PC-3 (cell line): ENCODE results near the gene ATE1. TPM values are rescaled to one million over a fixed set of nuclear protein-coding genes. Genes with fewer than 3 reads are reported as not detected.

Experiments used
- ATAC-seq: fragments of 200-7000 bp; cut with Tn5 transposase; 2 replicates; pipeline ENCODE4 v1.9.1; 2020; ENCODE audit warnings: mild to moderate bottlenecking, moderate library complexity
- BruUV-seq: library from RNA; stranded (reverse); fragments of 400-500 nt; replicated peaks from 2 replicates; lab custom pipeline; 2021; lab: Mats Ljungman, UMichigan
- CTCF ChIA-PET: fragments of 300-600 bp; sonication (Branson Sonifier 250); formaldehyde crosslinking; loops from one replicate; lab custom pipeline; 2022; ENCODE audit warnings: antibody characterized with exemption; lab: Charles Lee
- POLR2A ChIA-PET: fragments of 300-600 bp; sonication (Branson Sonifier 250); formaldehyde crosslinking; loops from one replicate; lab custom pipeline; 2022; ENCODE audit warnings: antibody characterized with exemption; ENCODE audit not compliant: unreplicated experiment; lab: Charles Lee
- DNase-seq: peaks from one replicate; pipeline ENCODE4 v3.0.0-alpha.2; 2015
- H2AFZ ChIP-seq: fragments of 300-600 bp; sonication (generic); 2 replicates; pipeline ENCODE4 v1.6.0; 2016; ENCODE audit warnings: antibody characterized with exemption, low read length
- H3F3A ChIP-seq: fragments of 300-600 bp; sonication (generic); one replicate; pipeline ENCODE4 v1.6.0; 2017; ENCODE audit warnings: antibody characterized with exemption, low read length, control low read depth, mild to moderate bottlenecking; ENCODE audit not compliant: unreplicated experiment
- H3K27ac ChIP-seq: fragments of 300-600 bp; sonication (generic); 2 replicates; pipeline ENCODE4 v1.5.1; 2016; ENCODE audit warnings: mild to moderate bottlenecking, low read length
- H3K27me3 ChIP-seq: fragments of 300-600 bp; sonication (generic); 2 replicates; pipeline ENCODE4 v1.6.1; 2016; ENCODE audit warnings: low read length, mixed read lengths
- H3K36me3 ChIP-seq: fragments of 300-600 bp; sonication (generic); 2 replicates; pipeline ENCODE4 v1.6.1; 2016; ENCODE audit warnings: low read depth, mixed run types, low read length, mixed read lengths
- H3K4me1 ChIP-seq: fragments of 300-600 bp; sonication (generic); 2 replicates; pipeline ENCODE4 v1.5.1; 2016; ENCODE audit warnings: low read length; ENCODE audit not compliant: insufficient read depth
- H3K4me2 ChIP-seq: fragments of 300-600 bp; sonication (generic); 2 replicates; pipeline ENCODE4 v1.6.0; 2016; ENCODE audit warnings: low read length
- H3K4me3 ChIP-seq: fragments of 300-600 bp; sonication (generic); 2 replicates; pipeline ENCODE4 v1.5.1; 2016; ENCODE audit warnings: mild to moderate bottlenecking, low read length, mixed read lengths
- H3K79me2 ChIP-seq: fragments of 300-600 bp; sonication (generic); 2 replicates; pipeline ENCODE4 v1.6.1; 2017; ENCODE audit warnings: low read length, mixed read lengths
- H3K9ac ChIP-seq: fragments of 300-600 bp; sonication (generic); 2 replicates; pipeline ENCODE4 v1.6.0; 2016; ENCODE audit warnings: mild to moderate bottlenecking, low read length
- H3K9me2 ChIP-seq: fragments of 300-600 bp; sonication (generic); replicated peaks from 2 replicates; pipeline ENCODE4 v1.6.1; 2016; ENCODE audit warnings: mixed run types, low read length, mixed read lengths
- H3K9me3 ChIP-seq: fragments of 300-600 bp; sonication (generic); 2 replicates; pipeline ENCODE4 v1.6.1; 2016; ENCODE audit warnings: low read length, mixed read lengths
- H4K20me1 ChIP-seq: fragments of 300-600 bp; sonication (generic); 2 replicates; pipeline ENCODE4 v1.6.1; 2016; ENCODE audit warnings: low read length, mixed read lengths
- CTCF ChIP-seq: fragments of 300-600 bp; sonication (generic); conservative IDR thresholded peaks from 2 replicates; pipeline ENCODE4 v1.5.1; 2017; ENCODE audit warnings: antibody characterized with exemption, low read depth, mild to moderate bottlenecking, low read length
- EZH2 ChIP-seq: fragments of 300-600 bp; sonication (generic); IDR thresholded peaks from one replicate; pipeline ENCODE4 v1.6.1; 2017; ENCODE audit warnings: antibody characterized with exemption, mild to moderate bottlenecking, low read length; ENCODE audit not compliant: unreplicated experiment
- EZH2phosphoT487 ChIP-seq: fragments of 300-600 bp; sonication (generic); IDR thresholded peaks from 2 replicates; pipeline ENCODE4 v1.6.1; 2018; ENCODE audit warnings: mild to moderate bottlenecking, antibody characterized with exemption, low read length, borderline replicate concordance
- intact Hi-C: fragments of 100-400 bp; cut with micrococcal nuclease; formaldehyde crosslinking; loops from 2 replicates; pipeline ENCODE4 v1.9.0; 2023
- total RNA-seq: library from RNA; depleted of rRNA; stranded (reverse); fragments of >200 nt; gene quantifications from 2 replicates; pipeline ENCODE4 v1.2.3, GENCODE V29; 2014

Gene ATE1
- total RNA-seq, 1 experiment from 2014 or later: 12.8 TPM

GRCh38 chr10:121928528-121928884 lies 675 bp upstream of the ATE1 start:
- Histone ChIP-seq H3K9me2 (no peaks in the 10 kb centered on the region), H3K9ac (peak overlapping the region; percentile 100), H2AFZ (peak overlapping the region; percentile 75), H3K4me1 (peaks cover 12% of the 10 kb centered on the region), H4K20me1 (no peaks in the 10 kb centered on the region), H3K27ac (peak overlapping the region; percentile 94), H3K36me3 (no peaks in the 10 kb centered on the region), H3K79me2 (peaks cover 49% of the 10 kb centered on the region), H3K27me3 (no peaks in the 10 kb centered on the region), H3K4me2 (peak overlapping the region; percentile 99), H3K4me3 (peak overlapping the region; percentile 77), H3K9me3 (no peaks in the 10 kb centered on the region), H3F3A (no peaks in the 10 kb centered on the region)
- peak; percentile 26 for DNase-seq
- POLR2A ChIA-PET: interaction anchor here (0.5 kb wide), 2 partner anchors 16 to 304 kb away, joined by 3 to 11 read pairs; no protein-coding TSS in a partner anchor
- intact Hi-C loops: loop anchor here (1.0 kb wide), 2 partner anchors 46 to 185 kb away; no protein-coding TSS in a partner anchor
- TF ChIP-seq CTCF (no peak), EZH2 (no peak), EZH2phosphoT487 (no peak)
- ATAC-seq: peak; percentile 3; the same call in 1 of the 2 replicates
- CTCF ChIA-PET: interaction anchor here (0.6 kb wide), 1 partner anchor 116 kb away, joined by 3 read pairs; no protein-coding TSS in a partner anchor
- BruUV-seq: no TSS peak

GRCh38 chr10:121927318-121927840 lies 452 bp downstream of the ATE1 start:
- POLR2A ChIA-PET: interaction anchor here (0.6 kb wide), 1 partner anchor 173 kb away, joined by 3 read pairs; no protein-coding TSS in a partner anchor
- H3K27ac ChIP-seq: peak overlapping the region; percentile 94
- no peaks in the 10 kb centered on the region for H3F3A ChIP-seq
- peak overlapping the region; percentile 92 for H3K4me2 ChIP-seq
- peak overlapping the region; percentile 100 for H3K9ac ChIP-seq
- peaks cover 55% of the 10 kb centered on the region for H3K79me2 ChIP-seq
- ATAC-seq (peak; percentile 78), DNase-seq (peak; percentile 59)
- H3K9me3 ChIP-seq: no peaks in the 10 kb centered on the region
- H3K9me2 ChIP-seq: no peaks in the 10 kb centered on the region
- no peaks in the 10 kb centered on the region for H4K20me1 ChIP-seq
- H3K36me3 ChIP-seq: no peaks in the 10 kb centered on the region
- H3K27me3 ChIP-seq: no peaks in the 10 kb centered on the region
- H2AFZ ChIP-seq: peak overlapping the region; percentile 89
- H3K4me1 ChIP-seq: peaks cover 12% of the 10 kb centered on the region
- BruUV-seq: no TSS peak
- TF ChIP-seq EZH2: no peak
- H3K4me3 ChIP-seq: peak overlapping the region; percentile 77
- intact Hi-C loops: loop anchor here (2.0 kb wide), 1 partner anchor 29 kb away; no protein-coding TSS in a partner anchor
- CTCF ChIA-PET: no interaction called here

- ATAC-seq: no peak
- Histone ChIP-seq H3K9ac (peak overlapping the region; percentile 100), H3K27me3 (no peaks in the 10 kb centered on the region), H4K20me1 (no peaks in the 10 kb centered on the region), H3K9me3 (no peaks in the 10 kb centered on the region), H2AFZ (peak overlapping the region; percentile 89), H3K4me3 (peak overlapping the region; percentile 77), H3K4me1 (peaks cover 12% of the 10 kb centered on the region), H3K9me2 (no peaks in the 10 kb centered on the region), H3K27ac (peak overlapping the region; percentile 94), H3K79me2 (peaks cover 55% of the 10 kb centered on the region), H3F3A (no peaks in the 10 kb centered on the region), H3K4me2 (peak overlapping the region; percentile 92), H3K36me3 (no peaks in the 10 kb centered on the region)
- ChIA-PET CTCF (no interaction called here), POLR2A (no interaction called here)
- TF ChIP-seq EZH2: no peak
- no peak for TF ChIP-seq CTCF
- no peak for TF ChIP-seq EZH2phosphoT487
- intact Hi-C loops: loop anchor here (2.0 kb wide), 1 partner anchor 30 kb away; no protein-coding TSS in a partner anchor
- BruUV-seq: TSS peak; percentile 55
- peak; percentile 7 for DNase-seq
Measured at GRCh38 chr10:121926671-121927317, 1.0 kb downstream of the ATE1 start.
